Femur (tissue), 1 donor: ENCODE data around the gene MISFA.
"Not testable (repeated sequence)": the region's sequence is repeated elsewhere in the genome, so short reads cannot be mapped to it uniquely, and the experiment has no call there.

Experiments
- DNase-seq: peaks from one replicate; pipeline ENCODE4 v3.0.0-alpha.2; 2017

Gene MISFA

DNA sequence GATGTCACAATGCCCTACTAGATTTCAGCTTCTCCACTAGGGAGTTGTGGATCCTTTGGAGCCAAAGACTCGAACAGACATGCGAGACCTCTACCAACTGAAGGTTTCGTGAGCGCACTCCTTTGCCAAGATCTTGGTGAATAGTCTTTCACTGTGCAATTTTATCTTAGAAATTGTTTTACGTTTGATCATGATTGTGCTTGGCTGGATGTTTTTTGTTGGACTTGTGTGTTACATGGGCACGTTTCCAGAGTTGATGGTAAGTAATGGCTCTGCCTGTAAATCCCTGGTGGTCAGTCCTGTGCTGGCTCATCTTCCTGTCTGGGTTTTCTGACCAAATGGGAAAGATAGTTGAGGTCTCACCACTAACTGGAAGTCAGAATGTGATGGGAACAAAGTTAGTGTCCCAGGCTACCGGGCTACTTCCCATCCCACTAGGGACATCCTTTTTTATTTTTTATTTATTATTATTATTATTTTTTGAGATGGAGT, at the start of gene MISFA:
MISFA (plus strand) TSS at position 51 of the 492 bp plus-strand sequence; CDS start at position 191, 140 bp downstream.
- DNase-seq = no peak

DNA sequence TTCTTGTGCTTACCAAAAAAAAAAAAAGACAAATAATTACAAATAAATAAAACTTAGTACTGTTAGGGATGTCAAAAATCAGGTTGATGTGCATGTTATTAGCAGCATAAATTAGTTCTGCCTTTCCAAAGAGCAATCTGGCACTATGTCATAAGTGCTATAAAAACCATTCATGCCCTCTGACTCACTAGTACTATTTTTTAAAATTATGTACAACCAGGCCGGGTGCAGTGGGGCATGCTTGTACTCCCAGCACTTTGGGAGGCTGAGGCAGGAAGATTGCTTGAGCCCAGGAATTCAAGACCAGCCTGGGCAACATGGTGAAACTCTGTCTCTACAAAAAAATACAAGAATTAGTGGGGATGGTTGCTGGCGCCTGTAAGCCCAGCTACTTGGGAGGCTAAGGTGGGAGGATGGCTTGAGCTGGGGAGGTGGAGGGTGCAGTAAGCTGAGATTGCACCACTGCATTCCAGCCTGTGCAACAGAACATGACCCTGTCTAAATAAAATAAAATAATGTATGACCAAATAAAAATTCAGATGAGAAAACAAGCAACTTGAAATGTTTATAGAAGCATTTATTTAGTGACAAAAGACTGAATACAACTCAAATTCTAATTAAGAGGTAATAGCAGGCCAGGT, 36.4 kb upstream of the MISFA start:
- no peak for DNase-seq

DNA sequence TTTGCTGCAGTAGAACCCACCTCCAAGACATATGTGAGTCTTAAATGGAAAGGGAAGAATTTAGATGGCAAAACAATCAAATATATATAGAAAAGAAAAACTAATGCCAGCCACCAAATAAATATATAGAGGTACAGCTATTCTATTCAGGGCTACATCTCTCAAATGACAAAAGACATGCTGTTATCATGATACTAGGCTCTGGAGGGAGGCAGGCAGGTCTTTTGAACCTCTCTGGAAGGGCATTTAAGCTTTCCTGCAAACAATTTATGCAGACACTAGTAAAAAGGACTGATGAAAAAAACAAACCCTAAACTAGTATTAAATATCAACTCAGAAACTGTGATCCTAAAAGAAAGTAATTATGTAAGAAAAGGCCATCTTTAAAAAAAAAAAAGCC, 35.4 kb upstream of the MISFA start:
- DNase-seq = no peak

DNA sequence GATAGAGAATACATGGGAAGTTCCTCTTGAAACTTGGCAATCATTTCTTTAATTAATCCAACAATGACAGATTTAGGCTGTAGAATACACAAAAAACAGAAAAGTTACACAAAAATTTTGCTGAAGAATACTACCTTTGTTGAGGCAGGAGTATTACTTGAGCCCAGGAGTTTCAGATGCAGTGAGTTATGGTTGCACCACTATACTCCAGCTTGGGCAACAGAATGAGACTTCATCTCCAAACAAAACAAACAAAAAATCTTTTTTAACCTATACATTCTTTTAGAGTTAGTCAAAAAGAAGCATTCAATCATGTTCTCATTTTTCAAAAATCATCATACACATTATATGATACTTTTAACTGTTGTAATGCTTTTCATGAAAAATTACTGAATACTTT, 33.2 kb upstream of the MISFA start:
- no peak for DNase-seq

DNA sequence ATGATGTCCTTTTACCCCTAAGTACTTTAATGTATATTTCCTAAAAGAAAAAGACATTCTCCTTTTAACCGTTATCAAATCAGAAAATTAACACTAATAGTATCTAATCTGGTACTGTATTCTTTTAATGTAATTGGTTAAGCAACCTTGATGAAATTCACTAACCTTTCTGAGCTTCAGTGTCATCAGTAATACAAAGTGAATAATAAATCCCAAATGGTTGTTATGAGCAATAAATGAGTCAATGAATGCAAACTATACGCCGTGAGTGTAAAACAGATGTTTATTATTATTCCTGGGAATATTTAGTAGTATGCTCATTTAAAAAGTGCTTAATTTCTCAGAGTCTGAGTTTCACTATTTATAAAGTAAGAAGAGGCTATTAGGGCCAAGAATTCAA, 32.5 kb upstream of the MISFA start:
- DNase-seq = no peak

- no peak for DNase-seq
Measured at GRCh38 chr11:18575361-18575760, 24.2 kb upstream of the MISFA start.

GRCh38 chr11:18578975-18579598, 20.5 kb upstream of the MISFA start:
- no peak for DNase-seq

DNA sequence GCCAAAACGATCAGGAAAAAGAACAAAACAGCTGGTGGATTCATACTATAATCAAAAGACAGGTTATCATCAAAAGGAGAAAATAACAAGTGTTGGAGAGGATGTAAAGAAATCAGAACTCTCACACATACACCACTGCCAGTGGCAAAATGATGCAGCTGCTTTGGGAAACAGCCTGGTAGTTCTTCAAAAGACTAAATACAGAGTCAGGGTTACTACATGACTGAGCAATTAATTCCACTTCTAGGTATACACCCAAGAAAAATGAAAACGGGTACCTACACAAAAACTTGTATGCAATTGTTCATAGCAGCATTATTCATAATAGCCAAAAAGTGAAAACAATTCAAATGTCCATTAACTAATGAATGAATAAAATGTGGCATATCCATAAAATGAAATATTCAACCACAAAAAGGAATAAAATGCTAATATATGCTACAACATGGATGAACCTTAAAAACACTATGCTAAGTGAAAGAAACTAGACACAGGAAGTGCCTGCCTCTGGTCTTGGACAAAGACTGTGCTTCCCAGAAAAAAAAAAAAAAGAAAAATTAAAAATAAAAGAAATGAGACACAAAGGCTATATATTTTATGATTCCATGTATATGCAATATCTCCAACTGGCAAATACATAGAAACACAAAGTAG, 19.3 kb upstream of the MISFA start:
- no peak for DNase-seq

DNA sequence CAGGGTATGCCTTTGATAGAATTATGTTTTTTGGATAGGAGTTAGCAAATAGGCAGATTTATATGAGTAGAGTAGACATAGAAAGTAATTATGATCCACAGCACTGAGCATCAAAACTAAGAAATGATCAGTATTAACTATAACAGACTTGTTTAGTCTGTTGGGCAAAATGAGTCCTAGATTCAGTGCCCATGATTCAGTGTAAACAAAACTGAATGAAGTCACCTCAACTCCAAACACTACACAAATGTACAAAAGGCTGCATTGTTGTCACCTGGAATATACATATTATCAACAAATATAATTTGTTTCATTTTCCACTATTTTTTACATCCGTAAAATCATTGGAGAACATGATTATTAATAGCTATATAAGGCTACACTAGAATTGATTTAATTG, 17.8 kb upstream of the MISFA start:
- DNase-seq = no peak

DNA sequence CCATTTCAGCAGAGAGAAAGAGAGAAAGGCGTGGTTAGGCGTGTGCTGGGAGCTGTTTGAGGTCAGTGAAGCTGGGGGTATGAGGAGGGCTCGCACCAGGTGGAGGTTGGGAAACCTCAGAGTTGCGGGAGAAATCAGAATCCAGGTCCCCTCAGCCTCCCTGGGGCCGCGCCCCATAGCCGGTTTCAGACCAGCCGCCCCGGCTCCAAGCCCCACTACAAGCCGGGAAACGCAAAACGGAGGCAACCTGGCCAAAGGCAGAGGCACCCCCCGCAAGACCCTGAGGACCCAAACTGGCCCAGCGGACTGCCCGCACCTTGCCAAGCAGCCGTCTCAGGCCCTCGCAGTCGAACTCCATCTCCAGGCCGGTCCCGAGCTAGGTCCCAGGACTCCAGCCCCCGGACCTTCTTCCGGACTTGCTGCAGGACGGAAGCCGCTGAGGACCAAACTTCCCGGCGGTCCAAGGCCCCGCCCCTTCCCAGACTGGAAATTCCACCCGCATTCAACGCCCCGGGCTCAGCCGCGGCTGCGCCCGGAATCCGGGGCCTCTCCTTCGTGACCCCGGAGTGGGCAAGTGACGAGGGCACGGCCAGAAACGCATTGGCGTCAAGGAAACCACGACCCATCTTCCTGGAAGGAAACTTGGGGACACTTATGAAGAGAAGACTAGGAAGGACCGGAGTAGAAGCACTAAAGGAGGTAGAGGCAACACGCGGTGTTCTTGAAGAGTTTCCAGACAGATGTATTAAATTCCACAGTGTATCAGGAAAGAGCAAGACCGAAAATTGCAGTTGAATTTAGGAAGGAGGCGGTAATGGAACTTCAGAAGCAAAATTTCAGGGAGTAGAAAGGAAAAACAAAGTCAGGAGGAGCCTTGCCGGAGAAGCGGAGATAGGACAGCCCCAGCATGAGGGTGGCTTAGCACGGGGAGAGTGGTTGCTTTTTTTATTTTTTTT, 11.0 kb upstream of the MISFA start, which contains the start of gene UEVLD:
UEVLD (minus strand) TSS at position 438 of the 956 bp plus-strand sequence; CDS start at position 358, 80 bp downstream.
- peak; percentile 94 for DNase-seq

DNA sequence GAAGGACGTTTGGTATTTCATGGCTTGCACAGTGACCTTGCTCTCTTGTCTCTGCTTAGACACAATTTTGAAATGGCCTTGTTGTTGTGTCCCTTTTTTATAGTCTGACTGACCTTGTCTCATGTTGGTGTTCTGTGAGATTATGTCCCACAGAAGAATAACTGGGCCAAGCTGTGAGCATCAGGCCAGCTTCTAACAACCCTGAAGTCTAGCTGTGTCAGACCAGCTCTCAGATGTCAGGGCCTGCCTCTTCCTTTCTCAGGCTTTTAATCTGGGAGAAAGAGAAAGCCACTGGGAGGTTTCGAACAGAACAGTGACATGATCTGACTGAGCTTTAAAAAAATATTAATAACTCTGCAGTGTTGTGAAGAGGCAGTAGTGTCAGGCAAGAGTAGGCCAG, 9.0 kb upstream of the MISFA start:
- no peak for DNase-seq

DNA sequence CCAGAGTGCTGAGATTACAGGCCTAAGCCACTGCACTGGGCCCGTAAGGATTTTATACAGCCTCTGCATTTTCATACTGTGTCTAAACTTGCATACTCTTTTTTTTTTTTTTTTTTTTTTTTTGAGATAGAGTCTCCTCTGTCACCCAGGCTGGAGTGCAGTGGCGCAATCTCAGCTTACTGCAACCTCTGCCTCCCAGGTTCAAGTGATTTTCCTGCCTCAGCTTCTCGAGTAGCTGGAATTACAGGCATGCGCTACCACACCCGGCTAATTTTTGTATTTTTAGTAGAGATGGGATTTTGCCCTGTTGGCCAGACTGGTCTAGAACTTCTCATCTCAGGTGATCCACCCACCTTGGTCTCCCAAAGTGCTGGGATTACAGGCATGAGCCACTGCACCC, 5.5 kb upstream of the MISFA start:
- not testable (repeated sequence) for DNase-seq

- DNase-seq = no peak
Measured at GRCh38 chr11:18594999-18595749, 4.4 kb upstream of the MISFA start.

- DNase-seq = no peak
Measured at GRCh38 chr11:18600915-18601569, 1.5 kb downstream of the MISFA start.

GRCh38 chr11:18608376-18608775, 8.8 kb downstream of the MISFA start:
- no peak for DNase-seq

GRCh38 chr11:18611196-18611595, 11.6 kb downstream of the MISFA start:
- DNase-seq = no peak

DNA sequence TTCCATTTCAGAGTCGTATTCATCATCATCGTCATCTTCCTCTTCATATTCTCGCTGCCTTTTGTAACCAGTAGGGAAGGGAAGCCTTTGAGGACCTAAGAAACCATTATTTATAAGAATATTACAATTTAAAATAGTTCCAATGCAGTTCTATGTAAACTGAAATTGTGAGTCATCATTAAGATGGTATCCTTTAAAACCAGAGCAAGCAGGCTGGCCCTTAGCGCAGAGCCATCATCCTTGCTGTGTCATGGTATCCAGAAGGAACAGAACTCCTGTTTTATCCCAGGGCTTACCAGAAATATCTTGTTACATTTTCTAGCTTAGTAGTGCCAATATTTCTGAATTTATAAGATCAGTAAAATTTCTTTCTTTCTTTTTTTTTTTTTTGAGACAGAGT, 12.8 kb downstream of the MISFA start:
- DNase-seq = no peak

DNA sequence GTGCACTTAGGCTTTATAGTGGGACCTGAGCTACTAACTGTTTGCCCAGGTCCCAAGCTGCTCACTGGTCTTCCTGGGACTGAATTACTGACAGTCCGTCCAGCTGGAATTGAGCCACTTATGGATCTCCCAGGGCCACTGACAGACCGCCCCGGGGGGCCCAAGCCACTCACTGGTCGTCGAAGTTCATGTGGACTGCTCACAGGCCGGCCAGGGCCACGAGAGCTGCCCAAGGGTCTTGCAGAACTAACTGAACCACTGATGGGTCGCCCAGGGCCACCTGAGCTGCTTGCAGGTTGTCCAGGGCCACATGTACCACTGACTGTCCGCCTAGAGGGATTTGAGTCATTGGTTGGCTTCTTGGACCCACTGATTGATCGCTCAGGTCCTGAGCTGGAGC, 15.1 kb downstream of the MISFA start:
- no peak for DNase-seq

DNA sequence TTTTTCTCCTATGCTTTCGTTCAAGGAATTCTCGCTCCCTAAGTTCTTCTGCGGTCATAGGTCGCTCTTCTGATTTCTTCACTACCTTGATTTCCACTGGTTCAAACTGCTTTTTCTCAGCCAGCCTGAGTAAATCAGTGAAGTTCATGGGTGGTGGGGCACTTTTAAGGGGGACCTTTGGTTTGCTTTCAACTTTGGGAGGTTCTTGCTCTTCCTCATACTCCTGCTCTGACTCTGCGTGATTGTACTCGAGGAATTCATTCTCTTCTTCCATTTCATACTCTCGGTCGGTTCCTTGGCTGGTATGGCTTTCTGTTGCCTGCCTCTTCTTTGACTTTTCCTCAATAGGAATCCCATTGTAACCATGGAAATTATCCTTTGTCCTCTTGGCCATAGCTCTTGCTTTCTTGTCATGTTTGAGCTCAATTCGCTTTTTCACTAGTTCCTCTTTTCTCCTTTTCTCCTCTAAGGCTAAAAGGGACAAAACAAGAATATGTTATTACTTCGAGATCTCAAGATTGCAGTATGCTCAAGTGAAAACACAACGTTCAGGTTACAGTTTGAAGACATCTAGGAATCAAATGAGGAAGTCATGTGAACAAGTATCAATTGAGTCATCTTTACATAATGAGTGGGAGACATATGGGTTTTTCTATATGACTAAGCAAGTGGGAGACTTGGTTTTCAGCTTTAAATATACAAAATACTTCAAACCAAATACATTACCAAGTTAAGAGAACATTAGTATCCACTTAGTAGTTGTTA, 16.2 kb downstream of the MISFA start:
- DNase-seq = no peak

- peak; percentile 35 for DNase-seq
Measured at GRCh38 chr11:18617688-18618341, 18.2 kb downstream of the MISFA start.
